ENCODE data around the gene POLN. TPM values are rescaled to one million over a fixed set of nuclear protein-coding genes. Genes with fewer than 3 reads are reported as not detected.

POLN gene
- total RNA-seq, 1 experiment from 2014 or later, result 1.3 TPM

DNA sequence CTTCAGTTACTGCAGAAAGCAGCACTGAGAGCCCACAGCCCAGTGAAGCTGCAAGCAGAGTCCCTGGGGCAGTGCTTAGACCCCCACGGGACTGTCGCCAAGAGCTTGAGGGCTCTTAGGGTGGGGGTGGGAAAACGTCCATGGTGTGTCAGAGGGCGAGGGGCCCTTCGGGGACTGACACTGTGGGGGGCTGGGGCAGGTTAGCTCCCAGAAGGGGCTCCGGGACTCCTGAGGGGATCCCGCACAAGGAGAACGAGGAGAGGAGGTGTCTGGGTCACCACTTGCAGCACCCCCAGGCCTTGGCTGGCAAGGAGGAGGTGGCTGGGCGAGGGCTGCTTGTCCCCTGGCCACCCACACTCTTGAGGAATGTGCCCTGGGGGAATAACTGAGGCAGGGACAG, 162.0 kb downstream of the POLN start:
- DNase-seq, result no peak
- no peak overlapping the region for H3K4me2 ChIP-seq
- intact Hi-C loops (cut with micrococcal nuclease; ENCODE audit: unreplicated experiment), result no loop called here
- no peaks in the 10 kb centered on the region for H4K20me1 ChIP-seq (ENCODE audit: insufficient read depth)
- no peak overlapping the region for H3K4me3 ChIP-seq
- TF ChIP-seq EZH2 (IDR thresholded peaks at IDR 0.05; ENCODE audit: low read depth), result no peak
- TF ChIP-seq, protein P1, sequence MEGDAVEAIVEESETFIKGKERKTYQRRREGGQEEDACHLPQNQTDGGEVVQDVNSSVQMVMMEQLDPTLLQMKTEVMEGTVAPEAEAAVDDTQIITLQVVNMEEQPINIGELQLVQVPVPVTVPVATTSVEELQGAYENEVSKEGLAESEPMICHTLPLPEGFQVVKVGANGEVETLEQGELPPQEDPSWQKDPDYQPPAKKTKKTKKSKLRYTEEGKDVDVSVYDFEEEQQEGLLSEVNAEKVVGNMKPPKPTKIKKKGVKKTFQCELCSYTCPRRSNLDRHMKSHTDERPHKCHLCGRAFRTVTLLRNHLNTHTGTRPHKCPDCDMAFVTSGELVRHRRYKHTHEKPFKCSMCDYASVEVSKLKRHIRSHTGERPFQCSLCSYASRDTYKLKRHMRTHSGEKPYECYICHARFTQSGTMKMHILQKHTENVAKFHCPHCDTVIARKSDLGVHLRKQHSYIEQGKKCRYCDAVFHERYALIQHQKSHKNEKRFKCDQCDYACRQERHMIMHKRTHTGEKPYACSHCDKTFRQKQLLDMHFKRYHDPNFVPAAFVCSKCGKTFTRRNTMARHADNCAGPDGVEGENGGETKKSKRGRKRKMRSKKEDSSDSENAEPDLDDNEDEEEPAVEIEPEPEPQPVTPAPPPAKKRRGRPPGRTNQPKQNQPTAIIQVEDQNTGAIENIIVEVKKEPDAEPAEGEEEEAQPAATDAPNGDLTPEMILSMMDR (conservative IDR thresholded peaks at IDR 0.05), result no peak
- H3K9me3 ChIP-seq (ENCODE audit: insufficient read depth, low read depth), result no peaks in the 10 kb centered on the region
- H3K4me1 ChIP-seq (replicated peaks; ENCODE audit: insufficient read depth), result no peaks in the 10 kb centered on the region
- no peaks in the 10 kb centered on the region for H3K79me2 ChIP-seq (ENCODE audit: low read depth)
- BruUV-seq (replicated peaks), result no TSS peak
- H2AFZ ChIP-seq, result no peak overlapping the region
- no peaks in the 10 kb centered on the region for H3F3A ChIP-seq (ENCODE audit: insufficient read depth, low read depth)
- CTCF ChIA-PET, result no interaction called here
- H3K27ac ChIP-seq, result no peak overlapping the region
- POLR2A ChIA-PET (ENCODE audit: unreplicated experiment), result no interaction called here
- H3K27me3 ChIP-seq (ENCODE audit: insufficient read depth, low read depth), result no peaks in the 10 kb centered on the region
- no peaks in the 10 kb centered on the region for H3K36me3 ChIP-seq (ENCODE audit: low read depth)
- H3K9me2 ChIP-seq (ENCODE audit: insufficient read depth), result no peaks in the 10 kb centered on the region

DNA sequence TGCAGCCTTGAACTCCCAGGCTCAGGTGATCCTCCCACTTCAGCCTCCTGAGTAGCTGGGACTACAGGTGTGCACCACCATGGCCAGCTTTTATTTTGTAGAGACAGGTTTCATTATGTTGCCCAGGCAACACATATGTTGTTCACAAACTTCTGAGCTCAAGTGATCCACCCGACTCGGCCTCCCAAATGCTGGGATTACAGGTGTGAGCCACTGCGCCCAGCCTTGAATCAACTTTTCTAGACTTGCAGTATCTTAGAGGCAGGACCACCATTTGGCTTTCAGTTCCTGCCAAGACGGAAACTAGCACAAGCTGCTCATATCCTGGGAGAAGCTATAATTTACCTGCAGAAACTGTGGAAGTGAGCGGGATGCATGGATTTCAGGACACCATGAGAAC, 162.9 kb downstream of the POLN start:
- H3K79me2 ChIP-seq (ENCODE audit: low read depth), result no peaks in the 10 kb centered on the region
- H3F3A ChIP-seq (ENCODE audit: insufficient read depth, low read depth), result no peaks in the 10 kb centered on the region
- H3K9me3 ChIP-seq (ENCODE audit: insufficient read depth, low read depth), result no peaks in the 10 kb centered on the region
- DNase-seq, result no peak
- H3K4me3 ChIP-seq, result no peak overlapping the region
- no peaks in the 10 kb centered on the region for H3K4me1 ChIP-seq (replicated peaks; ENCODE audit: insufficient read depth)
- H3K4me2 ChIP-seq, result no peak overlapping the region
- H4K20me1 ChIP-seq (ENCODE audit: insufficient read depth), result no peaks in the 10 kb centered on the region
- BruUV-seq (replicated peaks), result no TSS peak
- H2AFZ ChIP-seq, result no peak overlapping the region
- H3K27me3 ChIP-seq (ENCODE audit: insufficient read depth, low read depth), result no peaks in the 10 kb centered on the region
- ChIA-PET CTCF (no interaction called here), POLR2A (ENCODE audit: unreplicated experiment) (no interaction called here)
- H3K27ac ChIP-seq, result no peak overlapping the region
- no peaks in the 10 kb centered on the region for H3K36me3 ChIP-seq (ENCODE audit: low read depth)
- H3K9me2 ChIP-seq (ENCODE audit: insufficient read depth), result no peaks in the 10 kb centered on the region
- intact Hi-C loops (cut with micrococcal nuclease; ENCODE audit: unreplicated experiment), result no loop called here
- TF ChIP-seq, protein P1 (conservative IDR thresholded peaks at IDR 0.05), result no peak
- no peak for TF ChIP-seq EZH2 (IDR thresholded peaks at IDR 0.05; ENCODE audit: low read depth)

DNA sequence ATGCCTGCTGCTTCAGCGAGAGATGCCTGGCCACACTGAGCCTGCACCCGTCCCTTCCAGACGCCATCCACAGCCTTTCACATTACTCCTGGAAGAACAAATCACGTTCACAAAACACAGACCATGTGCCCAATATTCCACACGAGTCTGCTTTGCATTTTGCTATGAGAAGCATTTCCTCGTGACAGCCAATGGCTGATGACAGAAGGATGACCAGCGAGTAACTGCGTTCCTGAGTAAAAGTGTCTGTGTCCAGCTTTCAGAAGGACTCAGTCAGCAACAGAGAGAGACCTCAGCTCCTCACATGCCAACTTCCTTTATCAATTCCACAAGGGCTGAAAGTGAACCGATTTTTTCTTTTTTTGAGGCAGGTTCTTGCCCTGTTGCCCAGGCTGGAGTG, 163.3 kb downstream of the POLN start:
- H2AFZ ChIP-seq, result no peak overlapping the region
- H3K79me2 ChIP-seq (ENCODE audit: low read depth), result no peaks in the 10 kb centered on the region
- ChIA-PET POLR2A (ENCODE audit: unreplicated experiment) (no interaction called here), CTCF (no interaction called here)
- H3K27me3 ChIP-seq (ENCODE audit: insufficient read depth, low read depth), result no peaks in the 10 kb centered on the region
- no peaks in the 10 kb centered on the region for H3F3A ChIP-seq (ENCODE audit: insufficient read depth, low read depth)
- no peaks in the 10 kb centered on the region for H3K36me3 ChIP-seq (ENCODE audit: low read depth)
- no peak for DNase-seq
- H3K9me3 ChIP-seq (ENCODE audit: insufficient read depth, low read depth), result no peaks in the 10 kb centered on the region
- BruUV-seq (replicated peaks), result no TSS peak
- TF ChIP-seq EZH2 (IDR thresholded peaks at IDR 0.05; ENCODE audit: low read depth), result no peak
- TF ChIP-seq, protein P1 (conservative IDR thresholded peaks at IDR 0.05), result no peak
- H3K4me1 ChIP-seq (replicated peaks; ENCODE audit: insufficient read depth), result no peaks in the 10 kb centered on the region
- no peaks in the 10 kb centered on the region for H3K9me2 ChIP-seq (ENCODE audit: insufficient read depth)
- H3K4me2 ChIP-seq, result no peak overlapping the region
- intact Hi-C loops (cut with micrococcal nuclease; ENCODE audit: unreplicated experiment), result no loop called here
- H3K4me3 ChIP-seq, result no peak overlapping the region
- no peaks in the 10 kb centered on the region for H4K20me1 ChIP-seq (ENCODE audit: insufficient read depth)
- no peak overlapping the region for H3K27ac ChIP-seq

All from PC-9 (cell line).